ENCODE data around the gene ADAMTSL5.

The ADAMTSL5 gene

DNA sequence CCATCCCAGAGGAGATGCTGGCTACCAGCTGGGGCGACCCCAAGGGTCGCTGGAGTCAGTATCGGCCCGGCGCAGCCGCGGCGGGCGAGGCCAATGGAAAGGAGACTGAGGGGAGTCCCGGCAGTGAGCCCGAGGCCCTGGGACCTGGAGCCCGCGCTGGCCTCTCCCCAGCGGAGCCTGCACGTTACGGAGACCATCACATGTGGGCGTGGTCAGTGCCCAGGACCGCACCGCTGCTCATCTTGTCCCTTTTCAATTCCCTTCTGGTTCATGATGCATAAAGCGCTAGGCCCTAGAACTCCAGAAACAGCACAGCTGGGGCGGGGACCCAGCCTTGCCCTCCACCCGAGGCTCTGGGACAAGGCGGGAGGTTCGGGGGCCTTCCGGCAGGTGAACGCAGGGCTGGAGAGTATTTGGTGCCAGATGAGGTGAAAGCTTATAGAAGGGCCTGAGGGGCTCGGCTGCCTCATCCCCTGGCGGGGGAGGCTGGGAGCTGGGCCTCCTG is 41.8 kb downstream of the ADAMTSL5 start:
- Histone ChIP-seq H3K4me2 (ENCODE audit: low read length) (peak overlapping the region; percentile 18; the same call in 1 of the 2 replicates), H3K9me3 (ENCODE audit: low read length) (no peaks in the 10 kb centered on the region), H3K27ac (ENCODE audit: low read depth, low read length, poor library complexity, severe bottlenecking) (no peak overlapping the region), H3K4me1 (ENCODE audit: insufficient read depth, low read length, severe bottlenecking) (peaks cover 11% of the 10 kb centered on the region), H3F3A (ENCODE audit: insufficient read depth, low read length) (no peaks in the 10 kb centered on the region), H3K9me2 (ENCODE audit: low read depth, low read length) (no peaks in the 10 kb centered on the region), H3K36me3 (ENCODE audit: insufficient read depth, low read length) (peaks cover 9% of the 10 kb centered on the region; the same call in 1 of the 2 replicates), H2AFZ (ENCODE audit: low read length) (no peak overlapping the region), H4K20me1 (ENCODE audit: insufficient read depth, low read length) (no peaks in the 10 kb centered on the region), H3K27me3 (ENCODE audit: insufficient read depth, low read length) (peaks cover 22% of the 10 kb centered on the region; the same call in 1 of the 2 replicates), H3K79me2 (ENCODE audit: insufficient read depth, low read length) (no peaks in the 10 kb centered on the region), H3K9ac (ENCODE audit: low read length) (no peak overlapping the region), H3K4me3 (ENCODE audit: low read depth, low read length, poor library complexity, severe bottlenecking) (no peak overlapping the region)
- TF ChIP-seq EZH2 (IDR thresholded peaks at IDR 0.05; ENCODE audit: borderline replicate concordance, low read length) = no peak
- TF ChIP-seq, protein P1, sequence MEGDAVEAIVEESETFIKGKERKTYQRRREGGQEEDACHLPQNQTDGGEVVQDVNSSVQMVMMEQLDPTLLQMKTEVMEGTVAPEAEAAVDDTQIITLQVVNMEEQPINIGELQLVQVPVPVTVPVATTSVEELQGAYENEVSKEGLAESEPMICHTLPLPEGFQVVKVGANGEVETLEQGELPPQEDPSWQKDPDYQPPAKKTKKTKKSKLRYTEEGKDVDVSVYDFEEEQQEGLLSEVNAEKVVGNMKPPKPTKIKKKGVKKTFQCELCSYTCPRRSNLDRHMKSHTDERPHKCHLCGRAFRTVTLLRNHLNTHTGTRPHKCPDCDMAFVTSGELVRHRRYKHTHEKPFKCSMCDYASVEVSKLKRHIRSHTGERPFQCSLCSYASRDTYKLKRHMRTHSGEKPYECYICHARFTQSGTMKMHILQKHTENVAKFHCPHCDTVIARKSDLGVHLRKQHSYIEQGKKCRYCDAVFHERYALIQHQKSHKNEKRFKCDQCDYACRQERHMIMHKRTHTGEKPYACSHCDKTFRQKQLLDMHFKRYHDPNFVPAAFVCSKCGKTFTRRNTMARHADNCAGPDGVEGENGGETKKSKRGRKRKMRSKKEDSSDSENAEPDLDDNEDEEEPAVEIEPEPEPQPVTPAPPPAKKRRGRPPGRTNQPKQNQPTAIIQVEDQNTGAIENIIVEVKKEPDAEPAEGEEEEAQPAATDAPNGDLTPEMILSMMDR (IDR thresholded peaks at IDR 0.05; ENCODE audit: low read length) = no peak

DNA sequence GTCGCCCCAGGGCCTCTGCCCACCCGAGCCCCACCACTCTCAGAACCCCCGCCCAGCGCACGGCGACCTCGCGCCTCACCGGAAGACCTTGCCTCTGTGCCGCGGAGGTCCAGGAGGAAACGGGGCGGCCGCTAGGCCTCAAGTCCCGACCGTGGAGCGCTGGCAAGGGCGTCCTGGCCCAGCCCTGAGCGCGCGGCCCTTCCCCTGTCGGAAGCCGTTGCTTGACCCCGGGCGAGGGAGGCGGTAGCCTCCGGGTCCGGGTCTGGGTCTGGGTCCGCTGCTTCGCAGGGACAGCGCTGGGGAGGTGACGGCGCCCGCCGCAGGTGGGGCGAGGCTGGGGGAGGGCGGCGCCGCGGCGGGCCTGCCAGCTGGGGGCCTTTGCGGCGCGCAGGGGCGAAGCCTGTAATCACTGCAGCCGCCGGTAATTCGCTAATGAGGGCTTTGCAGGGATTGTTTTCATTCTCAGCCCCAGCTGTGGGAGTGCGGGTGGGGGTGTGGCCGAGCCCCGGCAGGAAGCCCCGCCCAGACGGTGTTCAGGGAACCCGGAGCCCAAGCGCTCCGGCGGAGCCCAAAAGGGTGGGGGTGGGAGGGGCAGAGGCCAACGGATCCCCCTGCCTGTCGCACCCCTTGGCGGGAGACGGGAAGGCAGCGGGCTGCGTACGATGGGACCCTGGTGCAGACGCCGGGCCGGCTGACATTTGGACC is 42.4 kb downstream of the ADAMTSL5 start:
- no peak overlapping the region for H2AFZ ChIP-seq (ENCODE audit: low read length)
- H3K36me3 ChIP-seq (ENCODE audit: insufficient read depth, low read length) = peaks cover 7% of the 10 kb centered on the region; the same call in 1 of the 2 replicates
- H3K9me2 ChIP-seq (ENCODE audit: low read depth, low read length) = no peaks in the 10 kb centered on the region
- H4K20me1 ChIP-seq (ENCODE audit: insufficient read depth, low read length) = no peaks in the 10 kb centered on the region
- TF ChIP-seq, protein P1 (IDR thresholded peaks at IDR 0.05; ENCODE audit: low read length) = no peak
- no peak for TF ChIP-seq EZH2 (IDR thresholded peaks at IDR 0.05; ENCODE audit: borderline replicate concordance, low read length)
- H3F3A ChIP-seq (ENCODE audit: insufficient read depth, low read length) = no peaks in the 10 kb centered on the region
- no peak overlapping the region for H3K27ac ChIP-seq (ENCODE audit: low read depth, low read length, poor library complexity, severe bottlenecking)
- H3K4me1 ChIP-seq (ENCODE audit: insufficient read depth, low read length, severe bottlenecking) = peaks cover 11% of the 10 kb centered on the region
- H3K4me2 ChIP-seq (ENCODE audit: low read length) = peak overlapping the region; percentile 18; the same call in 1 of the 2 replicates
- no peak overlapping the region for H3K9ac ChIP-seq (ENCODE audit: low read length)
- H3K27me3 ChIP-seq (ENCODE audit: insufficient read depth, low read length) = peaks cover 22% of the 10 kb centered on the region; the same call in 1 of the 2 replicates
- H3K9me3 ChIP-seq (ENCODE audit: low read length) = no peaks in the 10 kb centered on the region
- no peaks in the 10 kb centered on the region for H3K79me2 ChIP-seq (ENCODE audit: insufficient read depth, low read length)
- H3K4me3 ChIP-seq (ENCODE audit: low read depth, low read length, poor library complexity, severe bottlenecking) = no peak overlapping the region

DNA sequence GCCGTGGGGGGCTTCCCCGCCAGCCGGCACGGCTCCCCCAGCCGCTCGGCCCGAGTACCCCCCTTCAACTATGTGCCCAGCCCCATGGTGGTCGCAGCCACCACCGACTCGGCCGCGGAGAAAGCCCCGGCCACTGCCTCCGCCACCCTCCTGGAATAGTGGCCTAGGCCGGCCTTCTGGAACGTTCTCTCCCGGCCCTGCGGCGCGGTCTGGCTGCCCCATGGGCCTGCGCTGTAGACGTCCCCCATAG is 42.8 kb downstream of the ADAMTSL5 start:
- Histone ChIP-seq H3K36me3 (ENCODE audit: insufficient read depth, low read length) (peaks cover 4% of the 10 kb centered on the region; the same call in 1 of the 2 replicates), H3K9ac (ENCODE audit: low read length) (no peak overlapping the region), H3K79me2 (ENCODE audit: insufficient read depth, low read length) (no peaks in the 10 kb centered on the region), H3K4me1 (ENCODE audit: insufficient read depth, low read length, severe bottlenecking) (peaks cover 11% of the 10 kb centered on the region), H4K20me1 (ENCODE audit: insufficient read depth, low read length) (no peaks in the 10 kb centered on the region), H3K4me3 (ENCODE audit: low read depth, low read length, poor library complexity, severe bottlenecking) (no peak overlapping the region), H3K9me3 (ENCODE audit: low read length) (no peaks in the 10 kb centered on the region), H3K9me2 (ENCODE audit: low read depth, low read length) (no peaks in the 10 kb centered on the region), H3K27me3 (ENCODE audit: insufficient read depth, low read length) (peaks cover 22% of the 10 kb centered on the region; the same call in 1 of the 2 replicates), H3K27ac (ENCODE audit: low read depth, low read length, poor library complexity, severe bottlenecking) (no peak overlapping the region), H2AFZ (ENCODE audit: low read length) (no peak overlapping the region), H3F3A (ENCODE audit: insufficient read depth, low read length) (no peaks in the 10 kb centered on the region), H3K4me2 (ENCODE audit: low read length) (no peak overlapping the region)
- TF ChIP-seq, protein P1 (IDR thresholded peaks at IDR 0.05; ENCODE audit: low read length) = no peak
- no peak for TF ChIP-seq EZH2 (IDR thresholded peaks at IDR 0.05; ENCODE audit: borderline replicate concordance, low read length)

All from OCI-LY1 (cell line).